NCI-H128 (cell line): ENCODE data around the gene MACROD2.
A peak's percentile ranks its signal among the peaks of the same experiment; 100 is the strongest.

ENCODE experiments used
- DNase-seq: peaks from one replicate; lab custom pipeline; 2025; ENCODE audit not compliant: unreplicated experiment; lab: John Stamatoyannopoulos, UW

MACROD2 gene

DNA sequence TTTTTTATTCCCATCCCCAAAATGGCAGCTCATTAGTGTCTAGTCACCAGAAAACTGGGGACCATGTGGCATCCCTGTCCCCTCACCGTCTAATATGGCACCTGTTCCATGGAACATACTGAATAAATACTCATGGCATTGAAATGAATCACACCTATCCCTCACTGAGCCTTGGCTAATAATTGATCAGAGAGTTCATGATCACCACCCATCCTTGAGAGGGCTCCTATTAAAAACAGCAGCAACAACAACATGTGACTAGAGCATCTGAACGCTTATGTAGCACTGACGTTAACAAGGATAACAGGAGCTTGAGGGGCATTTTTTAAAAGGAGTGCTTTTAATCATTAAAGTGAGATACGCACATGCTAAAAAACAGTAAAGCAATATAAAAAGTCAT lies 1453.7 kb downstream of the MACROD2 start:
- DNase-seq = no peak

DNA sequence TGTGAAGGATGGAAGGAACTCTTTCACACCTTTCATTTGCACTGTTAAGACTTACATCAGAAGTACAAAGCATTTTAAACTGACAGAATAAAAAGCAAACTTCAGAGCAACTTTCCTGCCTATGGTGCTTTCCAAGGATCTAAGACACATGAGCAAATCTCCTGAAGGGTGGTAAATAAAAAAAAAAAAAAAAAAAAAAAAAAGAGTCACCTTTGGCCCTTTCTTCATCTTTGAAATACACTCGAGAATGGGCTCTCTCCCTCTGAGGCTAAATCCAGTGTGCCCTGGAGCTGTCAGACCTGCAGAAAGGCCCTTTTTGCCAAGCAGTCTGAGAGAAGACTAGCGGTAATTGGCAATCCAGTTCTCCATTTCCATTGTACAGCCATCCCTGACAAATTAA lies 1455.9 kb downstream of the MACROD2 start:
- DNase-seq = no peak

DNA sequence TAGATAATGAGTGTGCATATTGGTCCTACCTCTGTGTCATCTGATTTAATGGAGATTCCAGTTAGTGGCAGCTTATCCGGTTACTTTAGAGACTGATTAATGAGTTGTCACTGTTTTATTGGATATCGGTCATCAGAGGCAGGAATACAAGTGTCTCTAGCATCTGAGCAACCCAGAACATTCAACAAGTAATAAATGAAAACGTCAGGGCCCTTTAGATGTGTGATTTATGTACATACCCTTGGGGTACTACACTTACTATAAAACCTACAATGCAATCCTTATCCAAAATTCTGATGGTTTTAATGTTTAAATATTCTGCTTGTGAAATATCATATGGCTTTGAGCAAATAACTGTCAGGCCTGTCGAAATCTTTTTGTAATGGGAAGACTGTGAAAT lies 1460.0 kb downstream of the MACROD2 start:
- DNase-seq = no peak

- no peak for DNase-seq
These were observed 1466.6 kb downstream of the MACROD2 start for GRCh38 chr20:15461938-15462337.

DNA sequence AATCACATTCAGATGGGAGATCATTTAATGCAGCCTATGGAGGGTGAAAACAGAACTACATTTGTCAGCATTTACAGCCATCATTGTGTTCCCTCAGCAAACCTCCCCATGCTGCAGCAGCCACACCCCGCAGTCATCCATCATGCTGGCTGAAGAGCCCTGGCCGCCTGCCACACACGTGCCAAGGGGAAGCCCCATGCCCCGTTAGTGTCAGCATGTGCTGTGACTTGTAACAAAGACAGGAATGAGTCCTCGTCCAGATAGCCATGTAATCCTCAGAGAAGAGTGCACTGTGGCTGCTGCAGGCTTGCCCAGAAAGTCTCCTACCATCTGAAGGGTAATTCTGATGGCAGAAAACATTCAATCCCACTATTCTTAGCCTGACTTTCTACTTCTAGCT lies 1480.2 kb downstream of the MACROD2 start:
- DNase-seq = peak; percentile 57

GRCh38 chr20:15476186-15476585 lies 1480.9 kb downstream of the MACROD2 start:
- DNase-seq = no peak

- DNase-seq = no peak
These were observed 1481.5 kb downstream of the MACROD2 start for GRCh38 chr20:15476781-15477180.

- DNase-seq = no peak
These were observed 1487.2 kb downstream of the MACROD2 start for GRCh38 chr20:15482525-15482924.

DNA sequence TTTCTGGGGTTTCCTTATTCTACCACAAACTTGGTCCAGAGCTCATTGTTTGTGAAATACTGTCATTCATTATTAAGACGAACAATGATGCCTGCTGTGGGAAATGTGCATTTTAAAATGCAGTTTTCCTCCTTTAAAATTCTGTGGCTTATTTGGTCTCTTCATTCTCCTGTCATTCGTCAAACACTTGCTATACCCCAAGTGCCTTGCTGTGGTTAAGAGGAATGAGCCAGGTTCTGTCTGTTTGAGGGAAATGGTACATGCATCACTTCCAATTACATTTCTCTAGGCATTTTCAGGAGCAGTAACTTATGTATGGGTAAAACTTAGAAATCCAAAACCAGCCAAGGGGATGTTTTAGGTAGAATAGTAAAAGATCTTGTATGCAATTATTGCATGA lies 1490.2 kb downstream of the MACROD2 start:
- DNase-seq = no peak

DNA sequence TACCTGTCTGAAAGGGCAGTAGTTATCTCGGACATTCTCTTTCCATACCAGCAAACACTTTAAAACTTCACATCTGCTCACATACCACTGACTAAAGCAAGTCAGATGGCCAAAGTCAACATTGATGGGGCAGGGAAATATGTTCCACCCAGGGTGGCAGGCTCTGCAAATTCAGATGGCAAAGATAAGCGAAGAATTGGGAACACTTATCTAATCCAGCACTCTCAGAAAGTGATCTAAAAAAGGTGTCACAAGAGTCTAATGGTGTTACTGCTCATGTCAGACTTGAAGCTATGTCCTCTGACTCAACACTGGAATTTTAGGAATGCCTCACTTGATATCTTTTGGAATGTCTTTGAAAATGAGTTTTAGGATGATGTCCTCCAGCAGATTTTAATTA lies 1491.7 kb downstream of the MACROD2 start:
- no peak for DNase-seq

DNA sequence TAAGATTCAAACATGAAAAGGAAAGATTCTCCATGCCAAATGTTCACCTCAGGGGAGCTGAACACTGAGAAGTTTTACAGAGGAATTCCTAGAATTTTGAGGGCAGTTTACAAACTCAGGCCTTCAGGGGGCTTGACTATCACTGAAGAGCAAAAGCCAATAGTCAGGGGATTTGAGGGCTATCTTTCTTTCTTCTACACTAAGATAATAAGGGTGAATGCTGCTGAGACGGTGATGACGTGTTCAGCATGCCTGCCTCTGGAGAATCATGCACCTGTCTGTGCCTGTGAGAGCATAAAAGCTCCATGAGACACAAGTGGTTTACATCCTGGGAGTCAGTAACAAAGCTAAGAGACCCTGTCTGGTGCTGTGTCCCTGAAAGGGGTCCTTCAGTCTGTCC lies 1492.4 kb downstream of the MACROD2 start:
- no peak for DNase-seq

- no peak for DNase-seq
These were observed 1496.3 kb downstream of the MACROD2 start for GRCh38 chr20:15491575-15491974.

- DNase-seq = no peak
These were observed 1499.5 kb downstream of the MACROD2 start for GRCh38 chr20:15494851-15495250.

GRCh38 chr20:15496501-15497039 lies 1501.3 kb downstream of the MACROD2 start:
- no peak for DNase-seq

DNA sequence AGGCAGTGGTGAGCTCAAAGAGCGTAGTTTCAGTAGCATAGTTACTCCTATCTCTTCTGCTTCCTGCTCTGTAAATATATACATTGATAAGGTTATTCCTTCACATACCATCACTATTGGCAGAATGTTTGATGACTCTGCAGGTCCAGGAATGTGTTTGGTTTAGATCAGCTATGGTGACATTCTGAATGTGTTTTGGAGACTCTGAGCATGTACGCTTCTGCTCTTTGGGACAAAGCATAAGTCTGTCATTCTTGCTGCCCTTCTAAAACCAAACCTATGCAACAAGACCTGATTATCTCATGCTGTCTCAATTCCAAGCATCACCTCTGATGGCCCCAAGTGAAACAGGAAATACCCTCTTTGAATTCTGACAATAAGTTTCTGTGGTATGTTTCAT lies 1503.6 kb downstream of the MACROD2 start:
- no peak for DNase-seq

DNA sequence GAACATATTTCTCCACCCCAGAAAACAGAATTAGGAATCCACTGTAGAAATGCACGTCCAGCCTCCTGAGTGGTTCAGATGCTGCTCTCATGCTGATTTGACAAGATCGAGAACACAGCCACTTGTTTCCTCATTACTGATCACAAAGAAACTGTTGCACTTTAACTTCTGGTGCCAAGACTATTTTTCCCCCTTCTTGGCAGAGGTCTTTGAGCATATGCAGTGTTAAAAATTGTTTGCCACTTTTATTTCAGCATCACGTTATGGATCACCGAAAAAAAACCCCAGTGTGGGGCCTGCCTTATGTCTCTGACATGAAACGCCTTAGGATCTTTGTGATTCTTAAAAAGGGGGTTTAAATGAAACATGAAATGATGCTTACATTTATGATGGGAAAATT lies 1511.0 kb downstream of the MACROD2 start:
- DNase-seq = no peak

- no peak for DNase-seq
These were observed 1511.8 kb downstream of the MACROD2 start for GRCh38 chr20:15507151-15507550.

DNA sequence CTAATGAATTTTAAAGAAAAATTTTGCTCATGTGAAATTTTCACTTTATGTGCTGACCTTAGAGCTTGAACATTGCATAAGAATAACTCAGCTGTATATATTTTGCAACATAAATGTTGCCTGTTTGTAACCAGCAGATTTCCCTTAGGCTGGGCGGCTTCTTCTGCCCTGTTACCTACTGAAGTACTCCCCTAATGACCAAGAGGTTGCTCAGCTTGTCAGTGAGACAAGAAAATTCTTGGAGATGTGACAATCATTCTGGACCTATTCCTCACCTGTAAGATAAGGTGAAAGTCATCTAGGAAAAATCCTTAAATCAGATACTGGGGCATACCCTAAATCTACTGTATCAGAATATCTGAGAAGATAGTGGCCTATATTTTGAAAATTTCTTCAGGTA lies 1516.2 kb downstream of the MACROD2 start:
- no peak for DNase-seq

GRCh38 chr20:15512916-15513315 lies 1517.6 kb downstream of the MACROD2 start:
- no peak for DNase-seq

- no peak for DNase-seq
These were observed 1520.4 kb downstream of the MACROD2 start for GRCh38 chr20:15515691-15516090.

DNA sequence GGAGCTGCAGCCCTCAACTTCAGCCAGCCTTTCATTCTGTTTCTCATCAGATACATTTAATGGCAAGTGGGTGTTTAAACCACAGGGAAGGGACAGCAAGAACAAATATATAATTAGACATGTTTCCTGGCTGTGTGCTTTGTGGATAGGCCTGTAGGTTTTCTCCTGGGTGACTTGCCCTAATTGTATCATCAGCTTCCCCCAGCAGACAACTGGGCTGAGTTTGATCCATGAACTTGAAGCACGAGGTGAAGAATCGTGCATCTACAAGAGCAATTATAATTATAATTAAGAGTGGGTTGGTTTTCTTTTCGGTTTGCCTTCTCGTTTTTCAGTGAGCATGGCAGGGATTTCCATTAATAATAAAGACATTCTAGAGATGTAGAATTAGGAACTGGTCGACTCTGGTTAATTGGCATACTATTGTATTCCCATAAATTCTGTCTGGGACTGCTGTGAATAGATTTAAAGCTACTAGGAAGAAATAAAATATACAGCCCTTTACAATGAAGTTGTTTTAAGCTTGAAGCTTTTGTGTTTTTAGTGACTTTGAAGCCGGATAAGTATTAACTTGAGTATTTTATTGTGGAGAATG lies 1525.7 kb downstream of the MACROD2 start:
- no peak for DNase-seq

GRCh38 chr20:15523400-15523799 lies 1528.1 kb downstream of the MACROD2 start:
- no peak for DNase-seq

GRCh38 chr20:15528391-15529111 lies 1533.2 kb downstream of the MACROD2 start:
- DNase-seq = no peak
